HG03571 (cell line): ENCODE data around the gene C1QTNF9B.
"Not testable (repeated sequence)": the region's sequence is repeated elsewhere in the genome, so short reads cannot be mapped to it uniquely, and the experiment has no call there.

Experiments
- ATAC-seq: cut with Tn5 transposase; IDR thresholded peaks from one replicate; pipeline ENCODE4 v1.9.1; 2021; ENCODE audit not compliant: unreplicated experiment

Gene C1QTNF9B

DNA sequence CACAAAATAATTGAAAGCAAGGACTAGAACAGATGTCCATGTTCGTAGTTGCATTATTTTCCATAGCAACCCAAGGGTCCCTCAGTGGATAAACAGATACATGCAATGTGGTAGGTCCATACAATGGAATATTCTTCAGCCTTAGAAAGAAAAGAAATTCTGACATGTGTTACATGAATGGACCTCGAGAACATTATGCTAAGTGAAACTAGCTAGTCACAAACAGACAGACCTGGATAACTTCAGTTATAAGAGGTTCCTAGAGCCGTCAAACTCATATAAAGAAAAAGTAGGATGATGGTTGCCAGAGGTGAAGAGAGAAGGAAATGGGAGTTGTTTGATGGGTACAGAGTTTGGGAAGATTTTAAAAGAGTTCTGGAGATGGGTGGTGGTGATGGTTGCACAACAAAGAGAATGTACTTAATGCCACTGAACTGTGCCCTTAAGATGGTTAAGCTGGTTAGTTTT, at the start of gene C1QTNF9B:
Gene C1QTNF9B (minus strand): TSS at position 51 of the 468 bp plus-strand sequence.
- not testable (repeated sequence) for ATAC-seq

DNA sequence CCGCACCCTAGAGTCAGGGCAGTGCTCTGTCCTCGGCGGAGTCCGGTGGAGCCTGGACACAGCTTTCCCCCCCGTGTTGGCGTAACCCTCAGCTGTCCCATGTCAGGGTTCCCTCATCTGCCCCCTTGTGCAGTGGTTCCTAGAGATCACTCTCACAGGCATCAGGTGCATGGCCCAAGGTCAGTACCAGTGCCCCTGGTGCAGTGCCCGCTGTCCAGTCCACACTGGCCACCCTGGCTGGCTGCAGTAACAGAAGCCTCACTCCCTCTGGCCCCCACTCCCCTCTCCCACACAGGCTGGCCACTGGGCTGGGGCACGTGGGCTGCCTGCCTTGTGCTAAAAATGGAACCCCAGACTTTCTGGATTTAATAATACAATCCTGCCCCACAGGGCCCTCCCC, 49.6 kb upstream of the C1QTNF9B start:
- ATAC-seq = no peak

DNA sequence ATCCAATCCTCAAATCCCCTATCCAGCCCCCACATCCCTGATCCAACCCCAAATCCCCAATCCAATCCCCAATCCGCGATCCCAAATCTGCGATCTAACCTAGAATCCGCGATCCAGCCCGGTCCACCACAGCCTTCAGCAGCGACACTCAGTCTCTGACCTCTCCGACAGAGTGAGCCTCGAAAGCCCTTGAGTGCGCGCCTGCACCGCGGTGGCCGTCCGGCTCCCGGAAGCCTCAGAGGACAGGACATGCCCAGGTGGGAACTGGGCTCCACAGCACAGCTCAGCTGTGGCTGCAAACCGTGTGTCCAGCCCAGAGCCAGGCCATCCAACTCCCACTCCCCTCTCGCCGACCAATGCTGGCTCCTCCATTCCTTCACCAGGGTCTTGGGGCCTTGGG, 48.8 kb upstream of the C1QTNF9B start:
- ATAC-seq = no peak

DNA sequence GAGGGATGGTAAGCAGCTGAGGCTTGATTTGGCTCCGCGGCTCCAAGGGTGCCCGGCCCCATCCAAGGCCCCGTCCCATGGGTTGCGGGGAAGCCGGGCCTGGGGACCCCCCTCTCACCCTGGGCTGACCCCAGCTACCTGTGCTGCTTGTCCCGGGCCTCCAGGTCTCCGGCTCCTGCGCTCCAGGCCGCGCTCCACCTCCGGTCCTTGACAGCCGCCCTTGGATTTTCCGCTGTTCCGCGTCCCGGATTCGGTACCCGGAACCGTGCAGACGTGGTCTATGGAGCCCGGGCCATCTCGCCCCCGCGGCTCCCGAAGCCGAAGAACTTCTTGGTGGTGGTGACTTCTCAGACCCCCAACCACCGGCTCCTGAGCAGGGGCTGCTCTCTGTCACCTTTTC, 48.3 kb upstream of the C1QTNF9B start:
- no peak for ATAC-seq

DNA sequence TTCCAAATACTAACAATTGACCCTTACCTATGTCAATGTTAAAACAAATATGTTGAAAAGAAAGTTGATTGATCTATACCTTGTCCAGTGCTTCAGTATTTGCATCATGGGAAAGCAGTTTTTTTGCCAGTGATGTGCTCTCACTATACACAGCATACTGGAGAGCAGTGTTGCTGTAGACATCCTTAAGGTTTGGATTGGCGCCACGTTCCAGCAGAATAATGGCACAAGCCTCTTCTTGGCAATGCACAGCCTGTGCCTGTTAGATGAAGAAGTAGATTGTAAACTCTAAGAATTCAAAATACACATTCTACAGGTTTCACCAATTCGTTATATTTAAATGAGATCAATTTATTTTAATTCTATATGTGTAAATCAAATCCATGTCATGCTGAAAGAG, 43.9 kb upstream of the C1QTNF9B start:
- no peak for ATAC-seq

DNA sequence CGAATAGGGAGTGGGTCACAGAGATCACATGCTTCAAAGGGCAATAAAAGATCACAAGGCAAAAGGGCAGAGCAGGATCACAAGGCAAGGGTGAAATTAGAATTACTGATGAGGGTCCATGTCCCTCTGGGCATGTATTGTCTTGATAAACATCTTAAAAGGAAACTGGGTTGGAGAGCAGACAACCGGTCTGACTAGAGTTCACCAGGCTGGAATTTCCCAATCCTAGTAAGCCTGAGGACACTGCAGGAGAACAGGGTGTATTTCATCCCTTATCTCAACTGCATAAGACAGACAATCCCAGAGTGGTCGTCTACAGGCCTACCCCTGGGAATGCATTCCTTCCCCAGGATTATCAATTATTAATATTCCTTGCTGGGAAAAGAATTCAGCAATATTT, 42.4 kb upstream of the C1QTNF9B start:
- not testable (repeated sequence) for ATAC-seq

DNA sequence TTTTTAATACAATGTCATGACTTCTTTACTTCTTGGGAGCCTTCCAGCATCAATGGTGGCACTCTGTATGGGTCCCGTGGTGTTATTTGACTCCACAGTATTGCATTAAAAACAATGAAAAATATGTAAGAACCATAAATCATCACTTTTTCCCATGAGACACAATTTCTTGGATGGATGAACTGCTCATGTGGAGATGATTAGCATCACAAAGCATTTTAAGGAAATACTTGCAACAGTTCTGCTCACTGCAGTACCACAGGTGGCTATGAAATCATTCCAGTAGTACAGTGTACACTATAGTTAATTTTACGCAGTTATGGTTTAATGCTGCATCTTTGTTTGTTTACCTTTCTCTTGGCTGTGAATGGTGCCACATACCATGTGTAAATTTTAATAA, 37.2 kb upstream of the C1QTNF9B start:
- ATAC-seq = no peak

DNA sequence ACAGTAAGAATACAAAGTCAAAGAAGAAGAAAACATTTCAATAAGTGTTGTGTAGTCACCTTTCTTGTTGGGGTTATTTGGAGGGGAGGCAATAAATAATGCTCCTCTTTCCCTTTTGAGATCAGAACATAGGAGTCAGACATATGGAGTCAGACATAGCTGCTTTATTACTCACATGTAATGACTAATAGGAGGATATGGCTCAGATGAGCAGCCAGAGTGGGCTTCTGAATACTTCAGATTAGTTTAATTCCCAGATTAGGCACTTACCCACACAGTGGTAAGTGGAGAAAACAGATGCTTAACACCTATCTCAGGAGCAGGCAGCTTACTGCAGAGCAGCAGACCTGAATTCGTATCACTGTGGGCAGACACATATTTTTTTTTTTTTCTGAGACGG, 31.7 kb upstream of the C1QTNF9B start:
- ATAC-seq = no peak

DNA sequence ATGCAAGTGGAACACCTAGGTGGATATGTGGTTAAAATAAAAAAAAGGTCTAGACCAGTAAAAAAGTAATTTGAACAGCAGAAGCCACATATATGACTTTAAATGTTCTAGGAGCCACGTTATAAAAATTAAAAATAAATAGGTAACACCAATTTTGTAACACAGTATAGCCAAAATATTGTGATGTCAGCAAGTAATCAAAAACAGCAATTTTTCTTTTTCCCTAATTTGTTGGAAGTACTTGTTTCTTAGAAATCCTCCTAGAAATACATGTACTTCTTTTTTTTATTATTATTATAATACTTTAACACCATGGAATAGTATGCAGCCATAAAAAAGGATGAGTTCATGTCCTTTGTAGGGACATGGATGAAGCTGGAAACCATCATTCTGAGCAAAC, 25.7 kb upstream of the C1QTNF9B start:
- ATAC-seq = no peak

DNA sequence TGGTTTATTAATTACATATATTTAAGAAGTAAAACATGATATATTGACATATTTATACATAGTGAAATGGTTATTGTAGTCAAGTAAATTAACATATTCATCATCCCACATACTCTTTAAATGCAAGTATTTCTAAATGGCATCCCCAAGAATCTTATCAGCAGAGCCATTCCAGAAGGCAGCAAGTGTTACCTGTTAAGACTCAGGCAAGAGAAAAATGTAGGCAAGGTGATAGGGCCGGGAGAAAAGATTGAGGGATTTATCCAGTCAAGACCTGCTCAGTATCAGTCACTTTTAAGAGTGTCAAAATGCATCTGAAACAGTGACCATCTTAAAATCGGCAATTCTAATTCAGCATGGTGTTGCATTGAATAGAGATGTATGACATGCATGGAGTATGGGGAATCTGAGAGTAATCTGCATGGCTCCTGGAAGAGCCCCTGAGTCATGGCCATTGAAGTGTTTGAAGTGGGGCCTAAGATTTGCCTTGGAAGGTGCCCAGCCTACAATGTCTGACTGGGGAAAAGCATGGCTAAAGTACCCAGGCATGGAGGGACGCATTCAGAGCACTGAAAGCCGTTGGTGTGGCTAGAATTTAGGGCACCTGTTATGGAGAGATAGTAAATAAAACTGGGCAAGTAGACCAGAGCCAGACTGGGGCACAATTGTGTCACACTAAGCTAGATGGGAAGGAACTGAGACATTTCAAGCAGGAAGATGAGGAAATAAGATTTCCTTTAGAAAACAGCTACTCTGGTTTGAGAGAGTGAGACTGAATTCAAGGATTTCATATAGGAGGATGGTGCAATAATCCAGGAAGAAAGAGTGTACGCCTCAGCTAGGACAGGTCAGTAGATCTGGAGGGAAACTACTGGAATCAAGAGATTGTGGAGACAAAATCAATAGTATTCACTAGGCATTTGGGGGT, 25.0 kb upstream of the C1QTNF9B start:
- no peak for ATAC-seq

DNA sequence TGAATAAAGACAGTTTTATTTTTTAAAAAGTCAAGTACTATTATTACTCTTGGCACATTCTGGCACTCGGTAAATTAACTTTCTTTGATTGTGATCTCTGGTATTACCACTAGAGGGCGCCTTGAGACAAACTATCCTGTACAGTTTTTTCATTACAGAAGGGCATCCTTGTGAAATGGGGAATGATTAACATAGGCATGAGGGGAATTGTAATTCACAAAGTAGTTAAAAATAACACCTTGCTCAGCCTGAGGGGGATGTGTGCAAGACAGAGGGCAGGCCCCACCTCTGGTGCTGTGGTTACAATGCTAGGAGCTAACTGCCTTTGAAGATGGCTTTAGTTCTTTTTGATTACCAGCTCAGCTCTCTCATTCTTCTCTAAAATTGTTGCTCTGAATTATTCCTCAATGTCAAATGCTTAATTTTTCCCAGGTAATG, 24.2 kb upstream of the C1QTNF9B start:
- ATAC-seq = no peak

DNA sequence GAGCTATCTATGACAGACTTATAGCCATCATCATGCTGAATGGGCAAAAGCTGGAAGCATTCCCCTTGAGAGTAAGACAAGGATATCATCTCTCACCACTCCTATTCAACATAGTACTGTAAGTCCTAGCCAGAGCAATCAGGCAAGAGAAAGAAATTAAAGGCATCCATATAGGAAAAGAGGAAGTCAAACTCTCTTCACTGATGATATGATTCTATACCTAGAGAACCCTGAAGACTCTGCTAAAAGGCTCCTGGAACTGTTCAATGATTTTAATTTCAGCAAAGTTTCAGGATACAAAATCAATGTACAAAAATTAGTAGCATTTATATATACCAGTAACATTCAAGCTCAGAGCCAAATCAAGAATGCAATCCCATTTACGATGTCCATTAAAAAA, 21.7 kb upstream of the C1QTNF9B start:
- no peak for ATAC-seq

DNA sequence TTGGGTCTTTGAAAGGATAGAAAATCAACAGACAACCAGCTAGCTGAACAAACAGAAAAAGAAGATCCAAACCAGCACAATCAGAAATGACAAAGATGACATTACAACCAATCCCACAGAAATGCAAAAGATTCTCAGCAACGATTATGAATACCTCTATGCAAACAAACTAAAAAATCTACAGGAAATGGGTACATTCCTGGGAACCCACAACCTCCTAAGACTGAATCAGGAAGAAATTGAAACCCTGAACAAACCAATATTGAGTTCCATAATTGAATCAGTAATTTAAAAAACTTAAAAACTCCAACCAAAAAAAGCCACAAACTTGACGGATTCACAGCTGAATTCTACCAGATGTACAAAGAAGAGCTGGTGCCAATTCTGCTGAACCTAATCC, 20.9 kb upstream of the C1QTNF9B start:
- no peak for ATAC-seq

DNA sequence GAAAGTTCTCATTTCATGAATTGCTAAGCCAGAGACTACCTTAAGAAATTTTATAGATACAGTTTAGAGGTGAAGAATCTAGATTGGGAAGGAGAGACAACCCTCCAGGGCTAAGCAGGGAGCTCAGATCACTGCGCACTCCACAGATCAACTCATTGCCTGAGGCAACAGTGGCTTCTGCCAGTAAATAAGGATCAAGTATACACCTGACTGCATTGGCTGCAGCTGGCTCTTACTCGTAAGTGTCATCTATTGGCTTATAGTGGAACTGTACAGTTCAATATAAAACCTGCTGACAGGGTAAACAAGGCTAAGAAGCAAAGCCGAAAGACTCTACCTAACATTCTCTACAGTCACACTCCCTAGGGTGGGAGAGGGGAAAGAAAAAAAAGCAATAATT, 18.0 kb upstream of the C1QTNF9B start:
- ATAC-seq = no peak

DNA sequence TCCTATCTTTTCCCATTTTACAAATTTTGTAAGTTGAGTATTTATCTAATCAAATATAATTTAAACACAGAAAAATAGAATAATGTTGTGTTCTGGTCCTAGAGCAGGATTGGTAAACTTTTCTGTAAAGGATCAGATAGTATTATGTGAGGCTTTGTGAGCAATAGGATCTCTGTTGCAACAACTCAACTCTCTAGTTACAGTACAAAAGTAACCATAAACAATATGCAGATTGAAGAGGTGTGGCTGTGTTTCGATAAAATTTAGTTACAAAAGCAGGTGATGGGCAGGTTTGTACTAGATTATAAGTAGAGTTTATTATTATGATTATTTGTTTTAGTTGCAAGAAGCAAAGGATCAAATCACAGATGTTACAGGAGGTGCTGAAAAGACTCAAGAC, 15.2 kb upstream of the C1QTNF9B start:
- no peak for ATAC-seq

DNA sequence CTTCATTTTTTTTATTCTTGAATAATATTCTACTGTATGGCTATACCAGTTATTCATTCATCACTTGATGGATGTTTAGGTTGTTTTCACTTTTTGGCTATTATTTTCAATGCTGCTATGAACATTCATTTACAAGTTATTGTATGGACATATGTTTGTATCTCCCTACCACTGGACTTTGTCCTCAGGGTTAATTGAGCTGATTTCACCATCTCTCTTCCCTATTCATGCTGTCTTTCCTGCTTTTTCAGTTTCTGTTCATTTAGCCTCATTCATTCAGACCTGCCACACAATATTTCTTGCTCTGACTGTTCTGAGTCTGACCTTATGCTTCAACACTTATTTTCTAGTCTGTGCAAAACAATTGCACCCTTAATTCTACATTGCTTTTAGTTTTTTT, 12.3 kb upstream of the C1QTNF9B start:
- ATAC-seq = no peak

DNA sequence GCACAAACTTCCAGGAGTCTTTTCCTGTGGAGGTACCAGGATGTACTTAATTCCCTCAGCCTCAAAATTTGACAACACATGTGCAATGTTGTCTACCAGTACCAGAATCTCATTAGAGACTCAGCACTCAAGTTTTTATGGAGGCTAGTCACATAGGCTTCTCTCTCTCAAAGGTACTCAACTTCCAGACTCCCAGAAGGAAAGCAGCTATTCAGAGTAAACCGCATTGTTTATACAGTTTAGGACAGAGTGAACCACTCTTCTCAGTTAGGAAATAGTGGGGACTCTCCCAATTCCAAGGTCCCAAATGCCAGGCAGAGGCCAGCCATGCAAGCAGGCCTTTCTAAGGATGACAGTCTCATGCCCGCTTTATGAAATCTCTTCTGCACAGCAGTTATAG, 8.5 kb upstream of the C1QTNF9B start:
- no peak for ATAC-seq

DNA sequence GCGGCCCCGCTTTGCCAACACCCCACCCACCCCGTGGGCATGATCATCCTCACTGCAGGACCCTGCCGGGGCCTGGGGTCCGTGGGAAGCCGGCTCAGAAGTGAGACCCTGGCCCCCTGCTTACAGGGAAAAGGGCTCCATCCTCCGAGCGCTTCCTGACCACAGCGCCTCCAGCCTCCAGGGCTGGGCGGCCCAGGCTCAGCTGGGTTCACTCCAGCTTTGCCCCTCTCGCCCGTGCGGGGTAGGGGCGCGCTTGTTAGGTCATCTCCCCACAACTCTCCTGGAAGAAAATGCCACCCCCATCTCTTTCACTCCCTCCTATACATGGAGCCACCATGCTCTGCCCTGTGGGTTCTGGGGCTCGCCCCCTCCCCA, 6.6 kb upstream of the C1QTNF9B start:
- no peak for ATAC-seq

DNA sequence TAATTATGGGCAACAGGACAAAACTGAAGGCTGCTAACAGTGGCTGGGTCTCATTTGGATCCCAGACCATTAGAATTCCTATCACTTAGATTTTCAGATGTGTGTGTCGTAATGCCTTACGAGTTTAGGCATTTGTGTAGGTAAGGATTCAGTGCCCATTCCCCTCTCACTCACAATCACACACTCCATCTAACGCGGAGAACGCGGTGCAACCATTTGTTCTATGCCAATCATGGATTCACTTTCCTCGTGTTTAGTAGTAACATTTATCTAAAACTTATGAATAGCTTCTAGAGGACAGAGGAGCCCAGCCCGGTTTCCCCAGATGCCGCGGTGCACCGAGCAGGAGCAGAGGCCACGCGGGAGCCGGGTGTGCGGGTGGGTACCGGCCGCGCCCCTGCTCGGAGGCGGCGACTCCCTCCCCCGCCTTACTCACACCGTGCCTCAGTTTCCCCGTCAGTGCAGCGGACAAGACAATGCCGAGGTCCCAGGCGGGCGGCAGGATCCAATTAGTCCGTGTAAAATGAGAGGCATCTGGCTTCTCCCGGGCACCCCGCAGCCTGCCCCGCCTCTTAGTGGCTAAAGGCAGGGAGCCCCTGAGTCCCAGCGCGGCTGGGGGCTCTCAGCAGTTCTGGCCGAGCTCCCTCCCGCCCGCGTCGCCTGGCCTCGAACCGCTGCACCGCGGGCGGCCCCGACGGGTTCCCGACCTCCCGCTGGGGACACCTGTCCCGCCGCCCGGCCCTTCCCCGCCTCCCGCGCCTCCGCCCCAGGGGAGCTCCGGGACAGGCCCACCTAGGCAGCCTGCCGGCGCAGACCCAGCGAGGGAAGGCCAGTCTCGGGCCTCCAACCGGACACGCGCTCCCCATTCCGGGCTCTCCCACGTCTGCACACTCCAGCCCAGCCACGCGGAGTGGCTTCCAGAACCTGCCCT, 5.9 kb upstream of the C1QTNF9B start:
- no peak for ATAC-seq

DNA sequence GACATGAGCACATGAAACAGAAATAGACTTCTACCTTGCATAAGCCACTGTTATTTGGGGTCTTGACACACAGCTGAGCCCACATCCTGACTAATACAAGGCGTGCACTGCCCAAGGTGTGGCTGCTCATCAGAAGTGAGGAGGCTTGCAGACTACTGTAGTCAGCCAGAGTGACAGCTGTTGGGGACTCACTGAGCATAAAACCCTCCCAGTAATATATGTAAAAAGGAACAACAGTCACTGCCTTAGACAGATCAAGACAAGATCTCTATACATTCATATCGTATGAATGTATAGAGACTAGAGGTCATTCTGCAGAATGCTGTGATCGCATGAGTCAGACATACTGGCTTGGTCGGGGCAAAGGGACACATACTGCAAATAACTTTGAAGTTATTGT, 4.1 kb upstream of the C1QTNF9B start:
- ATAC-seq = no peak

DNA sequence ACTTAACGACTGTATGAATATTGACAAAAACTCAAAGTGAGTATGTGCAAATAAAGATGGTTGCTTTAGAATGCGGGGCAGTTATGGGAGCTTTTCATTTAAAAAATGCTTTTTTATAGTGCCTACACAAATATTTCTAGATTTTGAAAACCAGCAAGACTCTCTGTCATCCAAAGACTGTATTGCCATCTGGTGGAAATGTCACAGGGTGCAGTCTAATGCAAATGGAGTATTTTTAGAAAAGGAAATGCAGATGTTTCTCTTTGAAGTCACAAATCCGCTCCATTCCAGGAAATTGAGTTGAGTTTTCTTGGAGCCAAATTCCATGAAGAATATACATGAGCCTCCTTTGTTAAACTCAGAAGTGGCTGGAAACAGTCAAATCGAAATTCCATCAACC, 2.3 kb upstream of the C1QTNF9B start:
- ATAC-seq = no peak

DNA sequence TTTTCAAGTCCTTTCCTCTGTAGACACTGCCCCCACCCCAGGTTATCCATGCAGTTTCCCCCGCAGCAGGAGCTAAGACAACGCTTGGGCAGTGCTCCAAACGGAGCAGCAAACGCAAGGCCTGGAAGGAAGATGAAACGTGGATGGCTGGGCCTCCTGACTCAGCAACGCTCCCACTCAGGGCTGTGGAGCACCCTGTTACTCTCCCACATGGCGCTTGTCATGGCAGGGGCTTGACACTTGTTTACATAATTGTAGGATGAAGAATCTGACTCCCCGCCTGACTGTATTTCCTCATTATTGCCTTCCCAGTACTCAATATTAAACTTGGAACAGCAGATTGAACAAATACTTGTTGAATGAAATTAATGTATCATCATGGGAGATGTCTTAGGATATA, 799 bp upstream of the C1QTNF9B start:
- ATAC-seq = no peak
